Thyroid gland (tissue), 4 donors: ENCODE measurements around the gene ST3GAL2. TPM values are rescaled to one million over a fixed set of nuclear protein-coding genes. Genes with fewer than 3 reads are reported as not detected.

ENCODE experiments used
- DNase-seq, 2 donors: peaks; one replicate each; pipeline ENCODE4 v3.0.0-alpha.2; 2019
- H3K27ac ChIP-seq, 3 donors: fragments of 200-600 bp; sonication (generic); 1 replicate in 2 of 3; 2 replicates in 1 of 3; pipeline ENCODE4 v1.5.1; 2016 to 2019; ENCODE audit warnings: mild to moderate bottlenecking in 1 of 3, moderate library complexity in 1 of 3
- H3K27me3 ChIP-seq: fragments of 200-600 bp; sonication (generic); one replicate; pipeline ENCODE4 v1.5.1; 2019
- H3K36me3 ChIP-seq, 2 donors: fragments of 200-600 bp; sonication (generic); one replicate each; pipeline ENCODE4 v1.5.1; 2016 to 2019
- H3K4me1 ChIP-seq, 2 donors: fragments of 200-600 bp; sonication (generic); one replicate each; pipeline ENCODE4 v1.5.1; 2017 to 2019
- H3K4me3 ChIP-seq, 3 donors: fragments of 200-600 bp; sonication (generic); replicated peaks in 1 of 3; 1 replicate in 2 of 3; 2 replicates in 1 of 3; pipeline ENCODE4 v1.5.1; 2016; ENCODE audit warnings: mild to moderate bottlenecking in 1 of 3
- H3K9me3 ChIP-seq: fragments of 200-600 bp; sonication (generic); one replicate; pipeline ENCODE4 v1.5.1; 2017
- POLR2A ChIP-seq, 2 donors: fragments of 450-650 bp; IDR thresholded peaks; one replicate each; pipeline ENCODE4 v1.6.1; 2017; ENCODE audit warnings: antibody characterized with exemption in 2 of 2, mild to moderate bottlenecking in 2 of 2, moderate library complexity in 1 of 2
- WGBS, 2 donors: methylation state at CpG; one replicate each; pipeline ENCODE4 v1.1.5; 2017; 5-methylcytosine and 5-hydroxymethylcytosine counted together
- intact Hi-C: fragments of 100-400 bp; cut with DNase I; formaldehyde crosslinking; loops from one replicate; pipeline ENCODE4 v1.15.1; 2023
- total RNA-seq, 4 donors: library from RNA; depleted of rRNA; stranded (reverse); fragments of >200 nt; gene quantifications; one replicate each; pipeline ENCODE4 v1.2.3, GENCODE V29; 2016
- TF ChIP-seq, protein P1 (sequence below), 6 experiments: fragments of 200-600 bp in 3 of 6; fragments of 450-650 bp in 3 of 6; sonication (generic) in 3 of 6; IDR thresholded peaks; one replicate each; pipeline ENCODE4 v1.5.1; 2016 to 2019; ENCODE audit warnings: antibody characterized with exemption in 6 of 6, mild to moderate bottlenecking in 2 of 6, inconsistent platforms in 1 of 6, moderate library complexity in 1 of 6

The ST3GAL2 gene
- total RNA-seq, 4 donors from 2014 or later: 11.2 to 17.4 (median 11.8) TPM

DNA sequence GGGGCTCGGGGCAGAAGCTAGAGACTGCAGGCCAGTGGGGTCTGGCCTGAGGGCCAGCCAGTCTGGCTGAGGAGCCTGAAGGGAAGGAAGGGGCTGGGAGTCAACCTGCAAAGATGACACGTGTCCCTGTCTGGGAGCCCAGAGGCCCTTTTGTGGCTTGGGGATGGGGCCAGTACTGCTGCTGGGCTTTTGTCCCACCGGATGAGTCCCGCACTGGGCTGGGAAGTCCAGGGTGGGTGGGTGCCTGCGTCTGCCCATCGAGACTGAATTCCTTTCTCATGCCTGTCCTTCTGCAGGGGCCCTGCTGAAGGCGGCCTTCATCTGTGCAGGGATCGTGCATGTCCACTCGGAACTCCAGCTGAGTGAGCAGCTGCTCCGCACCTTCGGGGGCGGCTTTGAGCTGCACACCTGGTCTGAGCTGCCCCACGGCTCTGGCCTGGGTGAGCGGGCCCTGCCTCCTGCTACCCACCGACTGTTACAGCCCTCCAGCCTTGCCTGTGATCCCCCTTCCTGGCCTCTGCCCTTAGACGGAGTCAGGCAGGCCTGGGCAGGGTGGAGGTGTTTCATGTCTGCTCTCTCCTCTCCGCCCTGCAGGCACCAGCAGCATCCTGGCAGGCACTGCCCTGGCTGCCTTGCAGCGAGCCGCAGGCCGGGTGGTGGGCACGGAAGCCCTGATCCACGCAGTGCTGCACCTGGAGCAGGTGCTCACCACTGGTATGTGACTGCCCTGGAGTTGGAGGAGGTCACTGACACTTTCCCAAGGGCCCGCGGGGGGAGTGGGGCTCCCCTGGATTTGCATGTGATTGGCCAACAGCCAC is 36.4 kb upstream of the ST3GAL2 start:
- H3K4me1 ChIP-seq: no peaks in the 10 kb centered on the region
- no peak for DNase-seq
- H3K4me3 ChIP-seq: no peak overlapping the region
- peaks cover 14 to 20% of the 10 kb centered on the region in 2 donors for H3K36me3 ChIP-seq
- no peaks in the 10 kb centered on the region for H3K27me3 ChIP-seq
- no peak for TF ChIP-seq POLR2A (IDR thresholded peaks at IDR 0.05)
- TF ChIP-seq, protein P1, sequence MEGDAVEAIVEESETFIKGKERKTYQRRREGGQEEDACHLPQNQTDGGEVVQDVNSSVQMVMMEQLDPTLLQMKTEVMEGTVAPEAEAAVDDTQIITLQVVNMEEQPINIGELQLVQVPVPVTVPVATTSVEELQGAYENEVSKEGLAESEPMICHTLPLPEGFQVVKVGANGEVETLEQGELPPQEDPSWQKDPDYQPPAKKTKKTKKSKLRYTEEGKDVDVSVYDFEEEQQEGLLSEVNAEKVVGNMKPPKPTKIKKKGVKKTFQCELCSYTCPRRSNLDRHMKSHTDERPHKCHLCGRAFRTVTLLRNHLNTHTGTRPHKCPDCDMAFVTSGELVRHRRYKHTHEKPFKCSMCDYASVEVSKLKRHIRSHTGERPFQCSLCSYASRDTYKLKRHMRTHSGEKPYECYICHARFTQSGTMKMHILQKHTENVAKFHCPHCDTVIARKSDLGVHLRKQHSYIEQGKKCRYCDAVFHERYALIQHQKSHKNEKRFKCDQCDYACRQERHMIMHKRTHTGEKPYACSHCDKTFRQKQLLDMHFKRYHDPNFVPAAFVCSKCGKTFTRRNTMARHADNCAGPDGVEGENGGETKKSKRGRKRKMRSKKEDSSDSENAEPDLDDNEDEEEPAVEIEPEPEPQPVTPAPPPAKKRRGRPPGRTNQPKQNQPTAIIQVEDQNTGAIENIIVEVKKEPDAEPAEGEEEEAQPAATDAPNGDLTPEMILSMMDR (IDR thresholded peaks at IDR 0.05): no peak
- no peaks in the 10 kb centered on the region for H3K9me3 ChIP-seq
- H3K27ac ChIP-seq: no peak overlapping the region
- 89 to 91% methylated on average over 11 to 20 of the region's 24 CpGs for WGBS, 2 donors
- intact Hi-C loops: no loop called here

DNA sequence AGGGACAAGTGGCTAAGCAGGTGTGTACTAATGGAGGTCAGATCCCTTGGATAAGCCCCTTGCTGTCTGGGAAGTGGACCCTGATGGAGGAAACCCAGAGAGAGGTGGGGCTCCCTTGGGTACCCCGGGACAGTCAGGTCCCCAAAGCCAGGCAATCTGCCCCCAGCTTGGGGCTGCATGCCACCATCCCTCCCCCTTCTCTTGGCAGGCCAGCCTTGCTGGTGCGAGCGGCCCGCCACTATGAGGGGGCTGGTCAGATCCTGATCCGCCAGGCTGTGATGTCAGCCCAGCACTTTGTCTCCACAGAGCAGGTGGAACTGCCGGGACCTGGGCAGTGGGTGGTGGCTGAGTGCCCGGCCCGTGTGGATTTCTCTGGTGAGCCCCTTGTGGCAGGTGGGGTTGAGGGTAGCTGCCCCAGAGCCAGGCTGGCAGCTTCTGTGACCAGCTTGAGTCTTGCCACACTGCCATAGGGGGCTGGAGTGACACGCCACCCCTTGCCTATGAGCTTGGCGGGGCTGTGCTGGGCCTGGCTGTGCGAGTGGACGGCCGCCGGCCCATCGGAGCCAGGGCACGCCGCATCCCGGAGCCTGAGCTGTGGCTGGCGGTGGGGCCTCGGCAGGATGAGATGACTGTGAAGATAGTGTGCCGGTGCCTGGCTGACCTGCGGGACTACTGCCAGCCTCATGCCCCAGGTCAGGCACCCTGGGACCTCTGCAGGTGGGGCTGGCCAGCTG is 35.6 kb upstream of the ST3GAL2 start:
- TF ChIP-seq, protein P1 (IDR thresholded peaks at IDR 0.05): no peak
- no peak for TF ChIP-seq POLR2A (IDR thresholded peaks at IDR 0.05)
- Histone ChIP-seq H3K9me3 (no peaks in the 10 kb centered on the region), H3K4me3 (no peak overlapping the region), H3K36me3 (peaks cover 9 to 14% of the 10 kb centered on the region in 2 donors), H3K27ac (no peak overlapping the region), H3K27me3 (no peaks in the 10 kb centered on the region), H3K4me1 (no peaks in the 10 kb centered on the region)
- no peak for DNase-seq
- intact Hi-C loops: no loop called here
- 97% methylated on average over 13 to 14 of the region's 22 CpGs for WGBS, 2 donors

DNA sequence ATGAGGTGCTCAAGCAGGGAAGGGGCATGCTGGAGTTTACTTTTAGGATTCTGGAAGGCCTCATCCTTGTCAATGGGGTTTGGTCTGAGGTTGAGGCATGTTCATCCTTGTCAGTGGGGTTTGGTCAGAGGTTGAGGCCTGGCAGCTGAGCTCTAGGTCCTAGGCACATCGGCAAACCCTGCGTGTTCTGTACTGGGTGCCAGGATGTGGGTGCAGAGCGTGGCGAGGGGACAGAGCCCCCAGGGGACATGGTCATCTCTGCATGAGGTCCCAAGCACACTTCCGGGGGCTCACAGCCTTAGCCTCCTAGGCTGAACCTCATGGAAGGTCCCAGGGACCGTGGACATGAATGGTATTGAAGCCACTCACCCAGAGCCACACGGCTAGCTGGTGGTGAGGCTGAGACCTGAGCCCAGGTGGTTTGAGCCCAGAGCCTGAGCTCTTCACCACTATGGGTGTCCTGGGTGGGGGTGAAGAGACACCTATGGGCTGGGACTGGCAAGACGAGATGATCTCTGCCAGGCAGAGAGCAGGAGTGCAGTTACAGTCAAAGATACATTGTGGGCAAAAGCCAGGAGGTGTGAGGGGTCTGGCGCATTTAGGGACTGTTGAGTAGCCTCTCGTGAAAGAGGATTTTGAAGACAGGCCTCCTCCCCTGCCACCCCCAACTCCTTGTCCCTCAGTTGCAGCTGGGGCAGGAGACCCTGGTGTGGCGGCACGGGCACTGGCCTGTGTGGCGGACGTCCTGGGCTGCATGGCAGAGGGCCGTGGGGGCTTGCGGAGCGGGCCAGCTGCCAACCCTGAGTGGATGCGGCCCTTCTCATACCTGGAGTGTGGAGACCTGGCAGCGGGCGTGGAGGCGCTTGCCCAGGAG is 34.8 kb upstream of the ST3GAL2 start:
- H3K4me1 ChIP-seq: no peaks in the 10 kb centered on the region
- DNase-seq: no peak
- WGBS, 2 donors: 90 to 93% methylated on average over 19 to 21 of the region's 21 CpGs
- TF ChIP-seq, protein P1 (IDR thresholded peaks at IDR 0.05): no peak
- no peak for TF ChIP-seq POLR2A (IDR thresholded peaks at IDR 0.05)
- H3K9me3 ChIP-seq: no peaks in the 10 kb centered on the region
- intact Hi-C loops: no loop called here
- H3K4me3 ChIP-seq: no peak overlapping the region
- no peaks in the 10 kb centered on the region for H3K27me3 ChIP-seq
- peaks cover 9 to 14% of the 10 kb centered on the region in 2 donors for H3K36me3 ChIP-seq
- no peak overlapping the region for H3K27ac ChIP-seq

DNA sequence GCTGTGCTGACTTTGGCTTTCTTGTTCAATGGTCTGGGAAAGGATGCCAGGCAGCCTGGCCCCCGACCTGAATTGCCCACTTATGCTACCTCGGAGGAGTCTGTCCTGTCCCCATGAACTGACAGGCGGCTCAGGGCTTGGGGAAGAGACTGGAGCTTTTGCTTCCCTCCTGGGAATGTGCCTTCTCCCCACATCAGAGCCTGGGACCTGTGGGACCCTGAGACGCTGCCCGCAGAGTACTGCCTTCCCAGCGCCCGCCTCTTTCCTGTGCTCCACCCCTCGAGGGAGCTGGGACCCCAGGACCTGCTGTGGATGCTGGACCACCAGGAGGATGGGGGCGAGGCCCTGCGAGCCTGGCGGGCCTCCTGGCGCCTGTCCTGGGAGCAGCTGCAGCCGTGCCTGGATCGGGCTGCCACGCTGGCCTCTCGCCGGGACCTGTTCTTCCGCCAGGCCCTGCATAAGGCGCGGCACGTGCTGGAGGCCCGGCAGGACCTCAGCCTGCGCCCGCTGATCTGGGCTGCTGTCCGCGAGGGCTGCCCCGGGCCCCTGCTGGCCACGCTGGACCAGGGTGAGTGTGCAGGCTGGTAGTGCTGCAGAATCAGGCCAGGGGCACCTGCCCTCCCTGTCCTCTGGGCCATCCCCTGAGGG is 34.0 kb upstream of the ST3GAL2 start:
- Histone ChIP-seq H3K9me3 (no peaks in the 10 kb centered on the region), H3K27me3 (no peaks in the 10 kb centered on the region), H3K36me3 (peaks cover 9 to 14% of the 10 kb centered on the region in 2 donors), H3K27ac (no peak overlapping the region), H3K4me3 (no peak overlapping the region), H3K4me1 (no peaks in the 10 kb centered on the region)
- DNase-seq: no peak
- TF ChIP-seq POLR2A (IDR thresholded peaks at IDR 0.05): no peak
- TF ChIP-seq, protein P1 (IDR thresholded peaks at IDR 0.05): no peak
- WGBS, 2 donors: 80 to 89% methylated on average over 5 to 6 of the region's 28 CpGs
- intact Hi-C loops: no loop called here
